Stimulated activated CD4-positive, alpha-beta T cell treated with anti-CD3 and anti-CD28 coated beads, Interleukin-1b, Interleukin-23, amount 100 ng/mL, for 48 hours (primary cell): Measurements from ENCODE around the gene MOGAT2.

Experiments used
- DNase-seq: peaks from one replicate; pipeline ENCODE4 v3.0.0-alpha.2; 2020

The MOGAT2 gene

GRCh38 chr11:75781831-75782230, 64.2 kb downstream of the MOGAT2 start:
- DNase-seq, result no peak
